Central memory CD8-positive, alpha-beta T cell (primary cell): ENCODE data around the gene FGF1.

Experiments used
- ATAC-seq: fragments of 150-1000 bp; cut with Tn5 transposase; replicated peaks from 2 replicates; pipeline ENCODE4 v1.10.0; 2022; ENCODE audit warnings: mild to moderate bottlenecking, moderate FRiP score, moderate number of reproducible peaks; ENCODE audit not compliant: poor library complexity, severe bottlenecking; ENCODE audit errors: extremely low read depth
- DNase-seq, 2 donors: peaks; one replicate each; pipeline ENCODE4 v3.0.0; 2021; ENCODE audit warnings: low spot score in 2 of 2
- H3K27ac Mint-ChIP-seq: one replicate; pipeline ENCODE4 v1.8.0; 2022; ENCODE audit warnings: low read depth, mild to moderate bottlenecking, moderate library complexity, mixed read lengths
- H3K27me3 Mint-ChIP-seq: one replicate; pipeline ENCODE4 v1.8.0; 2022; ENCODE audit warnings: mixed read lengths
- H3K36me3 Mint-ChIP-seq: one replicate; pipeline ENCODE4 v1.8.0; 2022; ENCODE audit warnings: mild to moderate bottlenecking, moderate library complexity, mixed read lengths; ENCODE audit not compliant: insufficient read depth
- H3K4me1 Mint-ChIP-seq: one replicate; pipeline ENCODE4 v1.8.0; 2022; ENCODE audit warnings: mixed read lengths
- H3K4me3 Mint-ChIP-seq: one replicate; pipeline ENCODE4 v1.8.0; 2022; ENCODE audit warnings: mild to moderate bottlenecking, moderate library complexity, mixed read lengths
- H3K9me3 Mint-ChIP-seq: one replicate; pipeline ENCODE4 v1.8.0; 2022; ENCODE audit warnings: mixed read lengths

Gene FGF1

GRCh38 chr5:142713121-142713706 lies 27.3 kb upstream of the FGF1 start:
- ATAC-seq, result peak; percentile 92
- H3K27ac Mint-ChIP-seq, result no peak overlapping the region
- H3K9me3 Mint-ChIP-seq, result no peaks in the 10 kb centered on the region
- H3K36me3 Mint-ChIP-seq, result no peaks in the 10 kb centered on the region
- DNase-seq, result peak; percentile 77 to 81
- peaks cover 26% of the 10 kb centered on the region for H3K4me1 Mint-ChIP-seq
- H3K27me3 Mint-ChIP-seq, result peaks cover 2% of the 10 kb centered on the region
- peak overlapping the region; percentile 68 for H3K4me3 Mint-ChIP-seq

GRCh38 chr5:142703153-142703552 lies 17.3 kb upstream of the FGF1 start:
- Mint-ChIP-seq H3K4me1 (no peaks in the 10 kb centered on the region), H3K9me3 (no peaks in the 10 kb centered on the region), H3K4me3 (no peak overlapping the region), H3K27ac (no peak overlapping the region), H3K36me3 (no peaks in the 10 kb centered on the region), H3K27me3 (peaks cover 42% of the 10 kb centered on the region)
- ATAC-seq (no peak), DNase-seq (no peak)

- H3K4me1 Mint-ChIP-seq, result no peaks in the 10 kb centered on the region
- DNase-seq (no peak), ATAC-seq (no peak)
- peaks cover 42% of the 10 kb centered on the region for H3K27me3 Mint-ChIP-seq
- H3K36me3 Mint-ChIP-seq, result peaks cover under 1% of the 10 kb centered on the region
- no peak overlapping the region for H3K4me3 Mint-ChIP-seq
- no peak overlapping the region for H3K27ac Mint-ChIP-seq
- no peaks in the 10 kb centered on the region for H3K9me3 Mint-ChIP-seq
Measured at GRCh38 chr5:142701673-142702311, 15.9 kb upstream of the FGF1 start.

- H3K4me1 Mint-ChIP-seq, result no peaks in the 10 kb centered on the region
- no peaks in the 10 kb centered on the region for H3K9me3 Mint-ChIP-seq
- no peak overlapping the region for H3K27ac Mint-ChIP-seq
- DNase-seq (no peak), ATAC-seq (no peak)
- H3K27me3 Mint-ChIP-seq, result peaks cover 34% of the 10 kb centered on the region
- H3K36me3 Mint-ChIP-seq, result peaks cover 2% of the 10 kb centered on the region
- no peak overlapping the region for H3K4me3 Mint-ChIP-seq
Measured at GRCh38 chr5:142700566-142700965, 14.7 kb upstream of the FGF1 start.

- Mint-ChIP-seq H3K36me3 (peaks cover 2% of the 10 kb centered on the region), H3K9me3 (no peaks in the 10 kb centered on the region), H3K4me3 (no peak overlapping the region), H3K27me3 (peaks cover 21% of the 10 kb centered on the region), H3K27ac (no peak overlapping the region), H3K4me1 (no peaks in the 10 kb centered on the region)
- ATAC-seq (peak; percentile 72), DNase-seq (peak; percentile 53 to 66)
Measured at GRCh38 chr5:142699184-142699720, 13.4 kb upstream of the FGF1 start.

- Mint-ChIP-seq H3K4me1 (no peaks in the 10 kb centered on the region), H3K27me3 (peaks cover 20% of the 10 kb centered on the region), H3K4me3 (no peak overlapping the region), H3K36me3 (peaks cover 2% of the 10 kb centered on the region), H3K9me3 (no peaks in the 10 kb centered on the region), H3K27ac (no peak overlapping the region)
- ATAC-seq (no peak), DNase-seq (no peak)
Measured at GRCh38 chr5:142698447-142699183, 12.7 kb upstream of the FGF1 start.

- DNase-seq (no peak), ATAC-seq (no peak)
- H3K36me3 Mint-ChIP-seq, result peaks cover 2% of the 10 kb centered on the region
- H3K9me3 Mint-ChIP-seq, result no peaks in the 10 kb centered on the region
- H3K4me3 Mint-ChIP-seq, result no peak overlapping the region
- no peaks in the 10 kb centered on the region for H3K4me1 Mint-ChIP-seq
- peaks cover 20% of the 10 kb centered on the region for H3K27me3 Mint-ChIP-seq
- H3K27ac Mint-ChIP-seq, result no peak overlapping the region
Measured at GRCh38 chr5:142697356-142698255, 11.7 kb upstream of the FGF1 start.

GRCh38 chr5:142696379-142696778 lies 10.5 kb upstream of the FGF1 start:
- Mint-ChIP-seq H3K9me3 (no peaks in the 10 kb centered on the region), H3K27ac (no peak overlapping the region), H3K4me1 (no peaks in the 10 kb centered on the region), H3K4me3 (no peak overlapping the region), H3K27me3 (peaks cover 20% of the 10 kb centered on the region), H3K36me3 (peaks cover 2% of the 10 kb centered on the region)
- DNase-seq (no peak), ATAC-seq (no peak)

- peaks cover 2% of the 10 kb centered on the region for H3K36me3 Mint-ChIP-seq
- ATAC-seq, result no peak
- H3K27me3 Mint-ChIP-seq, result peaks cover 31% of the 10 kb centered on the region
- H3K4me3 Mint-ChIP-seq, result no peak overlapping the region
- H3K9me3 Mint-ChIP-seq, result no peaks in the 10 kb centered on the region
- no peak overlapping the region for H3K27ac Mint-ChIP-seq
- no peaks in the 10 kb centered on the region for H3K4me1 Mint-ChIP-seq
- no peak for DNase-seq
Measured at GRCh38 chr5:142694092-142694856, 8.4 kb upstream of the FGF1 start.

GRCh38 chr5:142692321-142692894 lies 6.5 kb upstream of the FGF1 start:
- Mint-ChIP-seq H3K36me3 (peaks cover 4% of the 10 kb centered on the region), H3K9me3 (no peaks in the 10 kb centered on the region), H3K4me1 (no peaks in the 10 kb centered on the region), H3K27ac (no peak overlapping the region), H3K4me3 (no peak overlapping the region), H3K27me3 (peaks cover 28% of the 10 kb centered on the region)
- ATAC-seq (no peak), DNase-seq (no peak)

GRCh38 chr5:142690667-142691066 lies 4.8 kb upstream of the FGF1 start:
- Mint-ChIP-seq H3K36me3 (peaks cover 2% of the 10 kb centered on the region), H3K4me3 (no peak overlapping the region), H3K27ac (no peak overlapping the region), H3K27me3 (peaks cover 36% of the 10 kb centered on the region), H3K4me1 (no peaks in the 10 kb centered on the region), H3K9me3 (no peaks in the 10 kb centered on the region)
- DNase-seq (no peak), ATAC-seq (no peak)
